ENCODE measurements around the gene APBB1IP.

GRCh38 chr10:26593896-26594295 is 155.8 kb downstream of the APBB1IP start:
- no peak for TF ChIP-seq EZH2phosphoT487 (IDR thresholded peaks at IDR 0.05)
- TF ChIP-seq CTCF (IDR thresholded peaks at IDR 0.05): no peak
- TF ChIP-seq EZH2 (IDR thresholded peaks at IDR 0.05): no peak
